GM13976 (cell line): ENCODE measurements around the gene ASAP2.

Experiments used
- DNase-seq: peaks from one replicate; pipeline ENCODE4 v3.0.0; 2012; ENCODE audit warnings: low spot score
- CTCF ChIP-seq: IDR thresholded peaks from 2 replicates; pipeline ENCODE4 v1.5.1; 2012; ENCODE audit warnings: borderline replicate concordance, mild to moderate bottlenecking; ENCODE audit not compliant: insufficient read depth; ENCODE audit errors: extremely low read depth, missing control alignments, control extremely low read depth
- in situ Hi-C: fragments of 300-500 bp; cut with MboI; formaldehyde crosslinking; loops from one replicate; pipeline ENCODE4 v1.12.0; 2022; ENCODE audit warnings: low sequenced_read_pairs, mixed read lengths, inconsistent platforms; ENCODE audit not compliant: unreplicated experiment

The ASAP2 gene

GRCh38 chr2:9374071-9374730 lies 167.6 kb downstream of the ASAP2 start:
- no peak for DNase-seq
- in situ Hi-C loops, result no loop called here
- no peak for TF ChIP-seq CTCF

- in situ Hi-C loops, result no loop called here
These were observed 169.3 kb downstream of the ASAP2 start for GRCh38 chr2:9375857-9376428.

GRCh38 chr2:9377461-9378097 lies 171.0 kb downstream of the ASAP2 start:
- DNase-seq, result no peak
- TF ChIP-seq CTCF, result no peak
- in situ Hi-C loops, result no loop called here

More at GRCh38 chr2:9375857-9376428, 169.3 kb downstream of the ASAP2 start:
- DNase-seq, result peak; percentile 37
- peak; percentile 22 for TF ChIP-seq CTCF

- DNase-seq, result no peak
- no peak for TF ChIP-seq CTCF
- in situ Hi-C loops, result no loop called here
These were observed 172.1 kb downstream of the ASAP2 start for GRCh38 chr2:9378433-9379390.

GRCh38 chr2:9379391-9379755 lies 172.8 kb downstream of the ASAP2 start:
- no peak for TF ChIP-seq CTCF
- in situ Hi-C loops, result no loop called here
- no peak for DNase-seq
